ENCODE results near the gene RHOBTB1.

RHOBTB1 gene

DNA sequence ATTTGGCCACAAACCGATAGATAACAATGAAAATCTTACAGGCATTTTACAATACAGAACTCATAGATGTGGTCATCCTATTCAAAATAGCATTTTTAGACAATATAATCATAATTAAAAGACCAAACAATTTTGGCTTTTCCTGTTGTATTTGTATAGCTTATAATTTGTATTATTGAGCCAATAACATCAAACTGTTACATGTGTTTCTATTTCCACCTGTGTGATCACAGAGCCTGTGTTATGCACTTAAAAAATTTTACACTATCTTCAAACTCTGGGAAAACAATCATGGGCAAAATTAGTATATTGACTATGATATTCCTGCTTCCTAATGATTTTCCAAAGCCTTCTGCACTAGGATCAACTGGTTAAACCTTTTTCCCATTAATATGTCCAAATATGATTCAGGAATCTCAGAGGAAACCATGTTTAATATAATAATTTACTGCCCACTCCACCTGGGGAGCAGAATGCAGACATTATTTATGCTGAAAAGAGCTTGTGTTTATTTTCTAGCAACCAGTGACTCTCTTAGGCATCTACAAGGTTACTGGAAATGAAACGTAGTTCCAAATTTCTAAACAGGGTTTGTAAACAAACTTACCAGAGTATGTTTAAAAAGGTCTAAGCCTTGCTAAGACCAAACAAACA lies 1.7 kb downstream of the RHOBTB1 start:
- DNase-seq (ENCODE audit: low read depth in 2 of 2) = no peak

DNA sequence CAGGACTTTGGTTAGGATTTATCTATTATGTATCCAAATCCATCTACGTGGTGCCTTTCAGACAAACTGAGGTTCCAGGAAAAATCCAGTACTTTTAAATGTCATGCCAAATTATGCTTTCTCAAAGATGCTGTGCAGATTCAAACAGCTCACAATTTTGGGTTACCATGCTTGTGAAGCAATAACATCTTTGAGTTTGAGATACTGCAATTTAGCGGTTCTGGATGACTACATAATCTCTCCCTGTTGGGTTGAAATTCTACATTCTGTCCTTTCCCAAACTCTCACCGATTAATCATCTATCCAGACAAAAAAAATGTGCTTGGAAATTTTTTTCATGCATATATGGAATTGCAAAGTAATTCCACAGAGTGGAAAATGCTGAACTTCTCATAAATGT lies 3.5 kb downstream of the RHOBTB1 start:
- DNase-seq (ENCODE audit: low read depth in 2 of 2) = no peak

DNA sequence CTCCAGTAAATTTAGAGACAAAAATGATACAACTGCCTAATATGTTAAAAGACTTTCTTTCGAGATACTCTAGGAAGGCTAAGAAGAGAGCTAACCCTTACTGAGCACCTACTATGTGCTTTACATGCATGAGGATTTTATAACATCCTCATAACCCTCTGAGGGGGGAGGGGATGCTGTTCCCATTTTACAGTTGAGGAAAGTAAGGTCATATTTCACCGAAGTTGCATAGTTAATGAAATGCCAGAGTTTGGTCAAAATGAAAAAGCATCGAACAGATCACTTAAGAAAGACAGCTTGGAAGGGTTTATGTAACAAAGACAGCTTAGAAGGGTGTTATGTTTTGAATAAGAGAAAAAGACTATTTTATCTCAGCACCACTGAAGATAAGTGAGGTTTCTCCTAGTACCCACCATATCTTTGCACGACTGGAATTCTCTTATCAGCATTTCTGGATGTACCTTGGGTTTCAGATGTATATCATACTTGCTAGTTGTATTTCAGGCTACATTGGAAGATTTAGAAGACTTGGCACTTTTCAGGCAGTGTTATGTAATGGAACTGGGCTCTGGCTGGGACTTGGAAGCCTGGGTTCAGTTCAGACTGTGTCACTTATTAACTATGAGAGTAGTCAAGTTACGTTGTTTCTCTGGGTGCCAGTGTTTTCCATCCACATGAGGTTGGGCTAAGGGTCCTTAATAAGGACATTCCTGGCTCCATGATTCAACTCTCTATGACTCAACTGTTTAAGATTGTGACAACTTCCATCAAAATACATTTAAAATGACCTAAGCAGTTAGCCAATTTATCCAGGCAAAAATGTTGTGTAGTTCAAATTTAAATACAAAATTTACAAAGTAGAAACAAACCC lies 6.0 kb downstream of the RHOBTB1 start:
- DNase-seq (ENCODE audit: low read depth in 2 of 2) = no peak

DNA sequence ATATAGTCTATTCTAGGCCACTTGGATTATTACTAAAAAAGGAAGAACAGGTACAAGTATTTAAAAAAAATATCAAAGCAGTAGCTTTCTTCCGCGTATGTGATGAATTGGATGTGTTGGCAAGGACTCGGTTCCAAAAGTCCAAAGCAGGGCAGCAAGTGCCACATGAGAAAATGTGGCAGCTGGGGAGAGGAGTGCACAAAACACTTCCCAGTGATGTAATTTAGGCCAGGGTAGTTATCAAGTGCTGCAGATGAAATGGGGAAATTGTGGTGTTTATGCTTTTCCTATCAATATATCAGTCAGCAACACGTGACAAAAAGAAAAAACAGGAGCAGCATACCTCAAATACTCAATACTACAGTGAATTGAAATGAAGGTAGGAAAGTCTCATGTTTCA lies 7.0 kb downstream of the RHOBTB1 start:
- no peak for DNase-seq (ENCODE audit: low read depth in 2 of 2)

- no peak for DNase-seq (ENCODE audit: low read depth in 2 of 2)
Observed at GRCh38 chr10:60934215-60935175, 9.5 kb downstream of the RHOBTB1 start.

DNA sequence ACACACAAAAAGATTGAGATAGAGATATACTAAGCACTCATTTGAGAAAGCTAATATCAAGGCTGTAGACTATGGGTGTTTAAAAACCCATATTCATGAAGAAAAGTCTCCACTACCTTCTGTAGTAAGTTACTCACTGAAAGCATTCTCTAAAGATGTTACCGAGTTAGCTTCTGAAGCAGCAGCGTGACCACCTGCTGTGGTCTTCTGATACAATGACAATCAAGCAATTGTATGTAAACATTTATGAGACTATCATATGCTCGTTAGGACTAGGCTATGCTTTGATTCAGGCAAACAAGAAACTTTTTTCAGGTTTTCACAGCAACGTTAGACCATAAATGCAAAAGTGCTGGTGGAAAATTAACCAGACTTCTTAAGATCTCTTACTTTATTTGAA lies 11.2 kb downstream of the RHOBTB1 start:
- DNase-seq (ENCODE audit: low read depth in 2 of 2) = no peak

DNA sequence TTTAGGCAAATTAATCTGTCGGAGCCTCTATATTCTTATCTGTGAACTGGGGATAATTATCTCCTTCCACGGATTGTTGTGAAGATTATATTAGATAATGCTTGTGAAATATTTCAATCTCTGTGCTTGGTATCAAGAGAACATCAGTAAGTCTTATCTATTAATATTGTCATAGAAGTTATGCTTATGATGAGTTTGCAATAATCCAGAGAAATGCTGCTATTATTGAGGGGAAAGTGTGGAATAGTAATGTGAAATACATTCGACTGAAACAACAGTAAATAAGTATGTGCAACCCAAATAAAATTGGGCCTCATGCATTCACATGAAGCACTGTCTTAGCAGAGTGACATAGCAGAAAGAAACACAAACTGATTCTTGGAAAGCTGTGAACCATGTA lies 13.7 kb downstream of the RHOBTB1 start:
- DNase-seq (ENCODE audit: low read depth in 2 of 2) = no peak

GRCh38 chr10:60921633-60922032 lies 22.4 kb downstream of the RHOBTB1 start:
- DNase-seq (ENCODE audit: low read depth in 2 of 2) = no peak

DNA sequence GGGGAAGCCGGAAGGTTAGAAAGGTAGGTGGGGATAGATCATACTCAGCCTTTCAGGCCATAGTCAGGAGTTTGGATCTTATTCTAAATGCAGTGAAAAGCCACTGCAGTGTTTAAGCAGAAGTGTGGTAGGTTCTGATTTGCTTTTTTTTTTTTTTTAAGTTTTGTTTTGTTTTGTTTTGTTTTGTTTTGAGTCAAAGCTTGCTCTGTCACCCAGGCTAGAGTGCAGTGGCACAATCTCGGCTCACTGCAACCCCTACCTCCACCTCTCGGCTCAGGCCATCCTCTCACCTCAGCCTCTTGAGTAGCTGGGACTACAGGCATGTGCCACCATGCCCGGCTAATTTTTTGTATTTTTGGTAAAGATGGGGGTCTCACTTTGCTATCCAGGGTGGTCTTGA lies 23.5 kb downstream of the RHOBTB1 start:
- DNase-seq (ENCODE audit: low read depth in 2 of 2) = no peak

DNA sequence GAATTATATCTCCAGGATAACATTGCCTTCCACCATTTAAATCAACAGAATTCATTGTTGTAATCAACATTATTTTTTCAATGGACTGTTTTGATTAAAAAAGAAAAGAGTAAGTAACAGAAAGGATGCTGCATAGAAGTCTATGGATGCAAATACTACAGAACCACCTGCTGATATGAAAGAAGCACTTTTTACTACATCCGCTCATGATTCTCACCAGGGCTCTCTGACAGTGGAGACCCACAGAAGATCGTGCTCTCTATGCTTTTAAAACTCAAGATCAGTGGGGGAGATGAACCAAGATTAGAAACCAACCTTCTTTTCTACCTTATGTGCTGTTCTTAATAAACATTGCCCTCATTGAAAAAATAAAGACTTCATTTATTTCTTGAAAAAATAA lies 24.4 kb downstream of the RHOBTB1 start:
- DNase-seq (ENCODE audit: low read depth in 2 of 2) = no peak

DNA sequence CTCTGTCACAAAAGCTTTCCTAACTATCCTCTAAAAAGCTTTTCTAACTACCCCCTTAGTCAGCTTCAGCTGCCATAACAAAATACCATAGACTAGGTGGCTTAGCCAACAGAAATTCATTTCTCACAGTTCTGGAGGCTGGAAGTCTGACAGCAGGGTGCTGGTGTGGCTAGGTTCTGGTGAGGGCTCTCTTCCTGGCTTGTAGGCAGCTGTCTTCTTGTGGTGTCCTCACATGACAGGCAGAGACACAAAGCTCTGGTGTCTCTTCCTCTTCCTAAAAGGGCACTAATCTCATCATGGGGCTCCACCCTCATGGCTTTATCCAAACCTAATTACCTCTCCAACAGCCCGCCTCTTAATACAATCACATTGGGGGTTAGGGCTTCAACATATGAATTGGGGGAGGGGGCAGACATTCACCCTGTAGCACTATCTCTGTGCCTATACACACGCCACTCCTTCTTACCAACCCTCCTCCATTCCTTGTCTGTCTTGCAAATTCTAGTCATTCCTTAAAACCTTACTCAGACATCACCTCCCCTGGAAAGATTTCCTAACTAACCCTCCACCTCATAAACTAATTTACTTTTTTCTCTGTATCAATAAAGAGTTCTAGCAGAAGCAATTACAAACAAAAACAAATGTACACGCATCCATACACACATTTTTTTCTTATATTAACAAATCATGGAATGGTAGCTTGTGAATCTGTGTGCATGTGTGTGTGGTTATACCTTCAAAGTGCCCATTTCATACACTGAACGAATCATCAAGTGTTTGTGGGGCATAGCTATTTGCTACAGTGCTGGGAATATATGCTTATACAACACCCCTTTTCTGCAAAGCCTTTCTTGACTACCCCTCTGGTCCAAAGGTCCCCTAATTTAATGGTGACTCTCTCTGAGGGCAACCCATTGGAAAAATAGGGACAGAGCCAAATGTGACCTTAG lies 26.4 kb downstream of the RHOBTB1 start:
- DNase-seq (ENCODE audit: low read depth in 2 of 2) = no peak

DNA sequence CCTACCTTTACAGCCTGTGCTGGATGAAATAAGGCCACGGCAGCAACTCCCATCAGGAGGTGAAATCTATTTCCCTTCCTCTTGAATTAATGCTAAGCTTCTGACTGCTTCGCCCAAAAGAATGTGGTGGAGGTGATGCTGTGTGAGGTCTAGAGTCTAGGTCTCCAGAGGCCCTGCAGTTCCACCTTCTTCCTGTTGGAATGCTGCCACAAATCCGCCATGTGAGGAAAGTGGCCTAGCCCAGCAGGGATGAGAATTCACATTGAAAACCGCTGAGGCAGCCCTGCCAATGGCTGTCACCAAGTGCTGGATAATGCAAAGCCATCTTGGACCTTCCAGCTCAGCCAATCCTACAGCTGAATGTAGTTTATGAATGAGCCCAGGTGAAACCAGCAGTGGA lies 28.0 kb downstream of the RHOBTB1 start:
- no peak for DNase-seq (ENCODE audit: low read depth in 2 of 2)

GRCh38 chr10:60914690-60915141 lies 29.3 kb downstream of the RHOBTB1 start:
- no peak for DNase-seq (ENCODE audit: low read depth in 2 of 2)

GRCh38 chr10:60913657-60914056 lies 30.3 kb downstream of the RHOBTB1 start:
- no peak for DNase-seq (ENCODE audit: low read depth in 2 of 2)

GRCh38 chr10:60913071-60913470 lies 30.9 kb downstream of the RHOBTB1 start:
- no peak for DNase-seq (ENCODE audit: low read depth in 2 of 2)

- no peak for DNase-seq (ENCODE audit: low read depth in 2 of 2)
Observed at GRCh38 chr10:60911715-60912114, 32.3 kb downstream of the RHOBTB1 start.

GRCh38 chr10:60911216-60911615 lies 32.8 kb downstream of the RHOBTB1 start:
- no peak for DNase-seq (ENCODE audit: low read depth in 2 of 2)

DNA sequence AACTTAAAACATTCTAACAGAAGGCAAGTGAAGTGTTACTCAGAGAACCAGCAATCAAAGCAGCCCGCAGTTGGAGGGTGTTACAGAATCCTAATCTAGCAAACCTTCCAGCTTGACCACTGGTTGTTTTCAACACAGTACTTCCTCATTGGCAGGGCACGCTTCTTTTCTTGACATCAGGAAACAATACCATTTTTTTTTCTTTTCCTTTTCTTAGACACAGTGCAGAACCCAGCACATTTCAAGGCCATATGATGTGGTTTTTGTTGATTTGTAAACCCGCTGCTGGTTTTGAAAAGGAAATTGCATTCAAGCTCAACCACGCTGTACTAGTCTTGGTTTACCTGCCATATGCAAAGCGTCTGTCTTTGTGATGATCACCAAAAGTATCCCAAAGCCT lies 33.4 kb downstream of the RHOBTB1 start:
- no peak for DNase-seq (ENCODE audit: low read depth in 2 of 2)

GRCh38 chr10:60908896-60909295 lies 35.1 kb downstream of the RHOBTB1 start:
- DNase-seq (ENCODE audit: low read depth in 2 of 2) = no peak

- DNase-seq (ENCODE audit: low read depth in 2 of 2) = no peak
Observed at GRCh38 chr10:60908031-60908430, 36.0 kb downstream of the RHOBTB1 start.

DNA sequence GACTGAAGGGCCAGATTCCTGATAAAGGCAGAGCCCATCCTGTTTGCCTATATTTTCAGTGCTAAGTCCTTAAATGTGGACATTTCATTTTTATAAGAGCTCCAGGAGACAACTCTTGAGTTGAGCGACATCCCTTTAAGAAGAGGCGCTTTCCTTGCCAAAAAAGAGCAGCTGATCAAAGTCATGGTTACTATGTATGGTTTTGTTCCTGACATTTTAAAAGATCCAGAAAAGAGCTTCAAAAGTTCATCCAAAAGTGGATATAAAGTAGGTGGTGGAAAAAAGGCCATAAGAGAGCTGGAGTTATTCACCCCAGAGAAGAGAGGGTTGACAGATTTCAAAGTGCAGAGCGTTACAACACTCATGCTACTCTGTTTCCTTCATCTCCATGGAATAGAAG lies 36.7 kb downstream of the RHOBTB1 start:
- DNase-seq (ENCODE audit: low read depth in 2 of 2) = no peak
